GM19023 (cell line): Measurements from ENCODE around the gene TEX35.
"Not testable (repeated sequence)": the region's sequence is repeated elsewhere in the genome, so short reads cannot be mapped to it uniquely, and the experiment has no call there.

Source experiments
- ATAC-seq: cut with Tn5 transposase; IDR thresholded peaks from one replicate; pipeline ENCODE4 v1.9.1; 2021; ENCODE audit warnings: mild to moderate bottlenecking, moderate library complexity; ENCODE audit not compliant: unreplicated experiment

Gene TEX35

GRCh38 chr1:178540646-178541045, 27.7 kb downstream of the TEX35 start:
- ATAC-seq: no peak

- ATAC-seq: no peak
These were observed 28.5 kb downstream of the TEX35 start for GRCh38 chr1:178541379-178541778.

- ATAC-seq: peak; percentile 46
These were observed 29.1 kb downstream of the TEX35 start for GRCh38 chr1:178541829-178542553.

- peak; percentile 76 for ATAC-seq
These were observed 29.8 kb downstream of the TEX35 start for GRCh38 chr1:178542554-178543289.

- ATAC-seq: peak; percentile 31
These were observed 30.3 kb downstream of the TEX35 start for GRCh38 chr1:178543290-178543607.

DNA sequence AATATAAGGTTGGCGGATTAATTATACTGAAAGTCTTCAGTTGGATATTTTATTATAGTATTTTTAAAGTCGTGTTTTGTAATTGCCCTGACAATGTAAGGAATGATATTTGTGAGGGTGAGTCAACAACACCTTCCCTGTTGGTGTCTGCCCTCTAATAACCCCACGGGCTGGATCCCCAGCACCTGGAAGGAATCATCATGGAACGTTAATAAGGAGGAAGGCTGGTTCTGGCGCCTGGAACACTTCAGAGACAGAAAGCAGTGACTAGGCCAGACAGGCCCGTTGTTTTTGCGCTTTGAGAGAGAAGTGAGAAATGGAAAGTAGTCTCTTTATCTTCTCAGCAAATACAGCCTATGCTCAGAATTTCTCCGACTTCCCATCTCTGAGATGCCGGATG, 31.6 kb downstream of the TEX35 start:
- no peak for ATAC-seq

DNA sequence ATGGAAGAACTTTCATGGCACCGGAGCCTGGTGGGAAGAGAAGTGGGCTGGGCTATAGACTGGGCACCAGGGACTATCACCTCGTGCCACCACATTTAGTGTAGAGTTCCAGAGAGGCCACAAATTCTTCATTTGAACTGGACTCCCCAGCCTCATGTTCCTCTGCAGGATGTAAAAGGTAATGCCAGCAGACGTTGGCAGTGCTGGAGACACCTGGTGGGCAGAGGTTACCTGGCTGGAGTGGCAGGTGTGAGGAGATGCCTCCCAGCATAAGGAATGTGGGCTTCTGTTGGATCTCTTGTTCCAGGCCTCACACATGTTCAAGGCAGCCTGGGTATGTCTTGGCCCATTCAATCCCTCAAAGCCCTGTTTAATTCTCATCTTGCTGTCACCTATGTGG, 35.2 kb downstream of the TEX35 start:
- ATAC-seq: no peak

GRCh38 chr1:178551307-178551706, 38.4 kb downstream of the TEX35 start:
- ATAC-seq: no peak

DNA sequence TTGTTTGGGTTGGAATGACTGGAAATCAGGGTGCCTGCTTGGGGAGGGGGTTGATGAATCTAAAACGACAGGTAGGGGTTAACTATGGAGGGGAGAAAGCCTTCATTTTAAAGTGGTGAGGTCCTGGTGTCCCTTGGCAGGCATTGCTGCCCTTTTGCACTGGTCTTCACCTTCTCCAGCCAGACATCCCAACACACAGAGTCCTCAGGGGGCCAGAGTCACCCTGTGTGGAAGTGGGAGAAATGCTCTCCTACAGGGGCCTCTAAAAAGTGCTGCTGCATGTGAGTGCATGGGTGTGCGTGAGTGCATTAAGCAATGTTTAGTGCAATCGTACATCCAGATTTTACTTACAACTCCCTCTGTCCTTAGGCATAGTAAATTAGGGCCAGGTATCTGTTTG, 39.0 kb downstream of the TEX35 start:
- no peak for ATAC-seq

DNA sequence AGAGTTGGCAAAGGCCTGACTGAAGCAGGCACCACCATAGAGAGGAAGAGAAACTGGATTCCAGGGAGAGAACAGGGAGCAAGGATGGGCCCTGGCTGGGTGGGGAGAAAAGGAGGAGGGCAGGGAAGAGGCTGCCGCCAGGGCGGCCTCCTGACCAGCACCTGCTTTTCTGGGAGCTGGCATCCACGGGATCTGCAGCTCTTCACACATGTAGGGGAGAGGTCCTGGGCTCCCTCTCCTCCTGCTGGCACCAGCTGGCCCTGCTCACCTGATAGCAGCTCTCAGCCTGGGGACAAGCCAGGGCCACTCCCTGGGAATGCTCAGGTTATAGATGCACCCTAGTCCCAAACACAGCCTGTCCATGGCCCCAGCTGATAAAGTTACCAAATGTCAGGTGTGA, 39.9 kb downstream of the TEX35 start:
- no peak for ATAC-seq

DNA sequence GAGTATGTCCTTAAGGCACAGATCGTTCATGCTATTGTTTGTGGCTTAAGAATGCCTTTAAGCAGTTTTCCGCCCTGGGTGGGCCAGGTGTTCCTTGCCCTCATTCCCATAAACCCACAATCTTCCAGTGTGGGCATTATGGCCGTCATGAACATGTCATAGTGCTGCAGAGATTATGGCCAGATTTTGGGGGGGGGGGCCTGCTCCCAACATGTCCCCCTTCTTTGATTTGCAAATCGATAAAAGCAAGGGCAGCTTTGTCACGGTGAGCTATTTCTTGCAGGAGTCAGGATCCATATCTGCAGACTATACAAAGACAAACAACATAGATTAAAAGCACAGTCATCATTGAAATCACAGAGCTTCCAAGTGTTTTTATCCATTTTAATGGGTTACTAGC, 41.4 kb downstream of the TEX35 start:
- not testable (repeated sequence) for ATAC-seq

DNA sequence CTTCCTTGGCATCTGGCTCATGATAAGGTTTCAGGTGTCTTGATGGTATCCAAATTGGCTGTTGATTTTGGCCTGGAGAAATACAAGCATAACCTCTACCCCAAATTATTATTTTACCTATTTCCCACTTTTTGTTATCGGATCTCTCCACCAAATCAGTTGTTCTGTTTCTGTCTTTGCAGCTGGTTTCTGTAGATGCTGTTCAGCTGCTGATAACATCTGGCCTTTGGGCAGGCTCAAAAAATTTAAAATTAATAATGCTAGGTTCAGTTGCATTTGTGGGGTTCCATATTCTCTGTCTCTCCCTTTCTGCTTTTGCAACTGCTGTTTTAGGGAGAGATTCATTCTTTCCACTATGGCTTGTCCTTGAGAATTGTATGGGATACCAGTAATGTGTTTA, 42.7 kb downstream of the TEX35 start:
- ATAC-seq: not testable (repeated sequence)

GRCh38 chr1:178558816-178559215, 45.9 kb downstream of the TEX35 start:
- not testable (repeated sequence) for ATAC-seq

- ATAC-seq: no peak
These were observed 48.0 kb downstream of the TEX35 start for GRCh38 chr1:178560871-178561376.

DNA sequence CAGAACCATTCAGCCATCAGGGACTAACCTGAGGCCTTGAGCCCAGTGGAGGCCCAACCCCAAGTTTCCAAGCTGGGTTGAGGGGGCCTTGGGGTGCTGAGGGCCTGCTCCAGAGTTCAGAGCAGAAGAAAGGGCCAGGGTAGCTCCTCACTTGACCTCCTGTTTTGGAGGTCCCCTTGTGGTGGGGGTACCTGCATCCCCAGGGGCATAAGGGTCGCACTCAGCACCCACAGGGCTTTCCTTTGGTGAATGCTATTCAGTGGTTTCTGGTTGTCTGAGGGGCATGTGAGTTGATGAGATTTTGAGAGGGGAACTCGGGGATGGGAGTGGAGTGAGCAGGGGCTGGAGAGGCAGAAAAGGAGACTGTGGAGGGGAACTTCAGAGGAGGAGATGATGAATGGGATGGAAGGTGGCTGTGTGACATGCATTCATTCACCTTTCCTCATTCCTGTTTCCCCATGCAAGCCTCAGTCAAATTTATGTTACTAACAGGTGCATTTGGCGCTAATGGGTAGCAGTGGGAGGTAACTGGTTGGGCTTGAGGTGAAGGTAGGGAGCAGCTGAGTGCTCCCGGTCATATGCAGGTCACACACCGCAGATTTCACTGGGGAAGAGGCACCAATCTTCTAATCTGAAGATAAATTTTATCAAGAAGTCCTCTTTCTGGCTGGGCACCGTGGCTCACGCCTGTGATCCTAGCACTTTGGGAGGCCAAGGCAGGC, 50.4 kb downstream of the TEX35 start:
- ATAC-seq: no peak

DNA sequence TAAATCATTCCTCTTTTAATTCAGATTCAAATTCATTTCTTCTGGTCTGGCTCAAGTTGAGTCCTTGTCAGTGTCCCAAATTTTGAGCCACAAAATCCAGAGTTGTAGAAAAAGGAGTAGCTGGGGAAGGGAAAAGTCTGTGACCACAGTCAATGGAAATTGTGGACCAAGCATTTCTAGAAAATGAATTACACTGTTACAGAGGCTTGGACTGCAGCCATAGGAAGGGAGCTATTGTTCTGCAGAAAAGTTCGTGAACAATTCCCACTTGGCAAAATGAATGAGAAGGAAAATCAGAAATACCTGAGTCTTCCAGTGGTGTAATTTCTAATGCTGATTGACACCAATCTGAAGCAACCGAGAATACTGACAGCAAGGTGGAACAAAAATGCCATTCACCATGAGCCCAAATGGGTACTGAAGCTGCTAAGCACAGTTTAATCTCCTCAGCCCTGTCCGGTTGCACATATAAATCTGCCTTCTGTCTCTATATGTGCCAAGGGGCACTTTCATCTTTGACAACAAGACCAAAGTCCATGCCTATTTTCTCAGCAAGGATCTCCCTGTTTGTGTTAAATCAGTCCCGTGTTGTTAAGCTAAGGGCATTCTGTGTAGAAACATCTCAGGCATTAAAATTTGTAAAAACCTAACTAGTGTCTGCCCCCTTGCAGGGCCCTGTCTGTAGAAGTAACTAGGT, 51.3 kb downstream of the TEX35 start:
- no peak for ATAC-seq

DNA sequence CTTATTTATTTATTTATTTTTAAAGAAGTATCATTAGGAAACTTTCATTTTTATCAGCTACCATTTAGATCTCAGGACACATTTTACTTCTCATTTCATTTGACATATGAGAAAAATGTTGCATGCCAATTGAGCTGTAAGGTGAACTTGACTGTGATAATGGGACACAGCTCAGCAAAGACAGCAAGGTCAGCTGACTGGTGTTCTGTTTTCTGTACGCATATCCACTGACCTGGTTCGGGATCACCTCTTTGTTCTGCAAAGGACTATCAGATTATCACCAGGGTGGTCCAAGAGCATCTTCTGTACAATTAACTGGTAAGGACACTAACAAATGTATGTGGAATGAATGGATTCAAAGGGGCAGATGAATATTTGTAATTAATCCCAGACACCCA, 51.9 kb downstream of the TEX35 start:
- no peak for ATAC-seq

DNA sequence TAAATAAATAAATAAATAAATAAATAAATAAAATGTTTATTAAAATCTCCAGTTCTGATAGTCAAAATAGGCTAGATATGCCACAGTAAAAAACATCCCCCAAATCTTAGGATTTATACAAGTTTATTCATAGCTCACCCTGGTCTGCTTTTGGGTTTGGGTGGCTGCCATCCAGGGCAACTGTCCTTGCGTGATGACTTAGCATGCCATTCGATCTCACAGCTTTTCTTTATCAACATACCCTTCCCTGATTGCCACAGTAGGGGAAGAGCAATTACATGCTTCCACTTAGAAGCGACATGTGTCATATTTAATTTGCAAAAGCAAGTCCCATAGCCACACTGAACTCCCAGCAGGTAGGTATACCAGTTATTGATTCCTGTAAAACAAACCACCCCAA, 52.7 kb downstream of the TEX35 start:
- no peak for ATAC-seq

DNA sequence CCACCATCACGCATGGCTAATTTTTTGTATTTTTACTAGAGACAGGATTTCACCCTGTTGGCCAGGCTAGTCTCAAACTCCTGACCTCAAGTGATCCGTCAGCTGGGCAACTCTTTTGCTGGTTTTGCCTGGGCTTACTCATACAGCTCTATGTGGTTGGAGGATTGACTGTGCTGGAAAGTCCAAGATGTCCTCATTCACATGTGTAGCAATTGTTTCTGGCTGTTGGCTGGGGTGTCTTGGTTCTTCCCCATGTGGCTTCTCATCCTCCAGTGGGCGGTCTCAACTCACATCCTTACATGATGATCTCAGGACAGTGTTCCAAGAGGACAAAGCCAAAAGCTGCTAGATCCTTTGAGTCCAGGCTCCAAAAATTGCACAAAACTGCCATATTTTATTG, 53.3 kb downstream of the TEX35 start:
- ATAC-seq: peak; percentile 93

DNA sequence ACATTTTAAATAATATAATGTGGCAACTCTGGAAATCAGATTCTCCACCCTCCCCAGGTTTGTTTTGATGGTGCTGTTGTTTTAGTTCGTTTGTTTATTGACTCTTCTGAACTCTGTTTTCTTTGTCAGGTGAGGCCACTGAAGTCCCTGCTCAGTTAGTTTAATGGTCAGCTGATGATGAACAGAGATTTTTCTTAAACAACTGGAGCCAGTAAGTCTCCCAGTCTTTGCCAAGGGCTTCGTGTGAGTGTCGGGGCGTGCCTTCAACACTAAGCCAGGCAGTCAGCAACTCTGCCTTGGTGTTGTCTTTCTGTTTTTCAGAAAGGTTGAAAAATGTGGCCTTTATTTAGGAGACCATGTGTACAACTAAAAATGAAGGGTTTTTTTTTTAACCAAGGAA, 58.9 kb downstream of the TEX35 start:
- ATAC-seq: no peak
